ENCODE measurements around the gene MIA2. TPM values are rescaled to one million over a fixed set of nuclear protein-coding genes. Genes with fewer than 3 reads are reported as not detected.

MIA2 gene
- total RNA-seq, 1 donor from 2014 or later: 24.7 TPM

DNA sequence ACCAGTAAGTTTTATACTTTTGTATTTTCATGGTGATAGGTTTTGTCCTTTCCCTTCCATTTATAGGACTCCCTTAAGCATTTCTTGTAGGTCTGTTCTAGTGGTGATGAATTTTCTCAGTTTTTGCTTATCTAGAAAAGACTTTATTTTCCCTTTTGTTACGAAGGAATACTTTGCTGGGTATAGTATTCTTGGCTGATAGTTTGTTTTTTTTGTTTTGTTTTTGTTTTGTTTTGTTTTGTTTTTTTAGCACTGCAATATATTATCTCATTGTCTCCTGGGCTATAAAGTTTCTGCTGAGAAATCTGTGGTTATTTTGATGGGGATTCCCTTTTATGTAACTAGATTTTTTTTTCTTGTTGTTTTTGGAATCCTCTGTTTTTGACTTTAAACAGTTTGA, 130.8 kb downstream of the MIA2 start:
- H3K9me3 ChIP-seq (replicated peaks): peaks cover 28% of the 10 kb centered on the region
- peaks cover 21% of the 10 kb centered on the region for H3K4me1 ChIP-seq
- H3K27ac ChIP-seq (replicated peaks): no peak overlapping the region
- intact Hi-C loops (cut with micrococcal nuclease): no loop called here
- peaks cover 29% of the 10 kb centered on the region for H3K36me3 ChIP-seq
- H3K27me3 ChIP-seq (ENCODE audit: low read depth): no peaks in the 10 kb centered on the region
- no peak for DNase-seq
- TF ChIP-seq, protein P1, sequence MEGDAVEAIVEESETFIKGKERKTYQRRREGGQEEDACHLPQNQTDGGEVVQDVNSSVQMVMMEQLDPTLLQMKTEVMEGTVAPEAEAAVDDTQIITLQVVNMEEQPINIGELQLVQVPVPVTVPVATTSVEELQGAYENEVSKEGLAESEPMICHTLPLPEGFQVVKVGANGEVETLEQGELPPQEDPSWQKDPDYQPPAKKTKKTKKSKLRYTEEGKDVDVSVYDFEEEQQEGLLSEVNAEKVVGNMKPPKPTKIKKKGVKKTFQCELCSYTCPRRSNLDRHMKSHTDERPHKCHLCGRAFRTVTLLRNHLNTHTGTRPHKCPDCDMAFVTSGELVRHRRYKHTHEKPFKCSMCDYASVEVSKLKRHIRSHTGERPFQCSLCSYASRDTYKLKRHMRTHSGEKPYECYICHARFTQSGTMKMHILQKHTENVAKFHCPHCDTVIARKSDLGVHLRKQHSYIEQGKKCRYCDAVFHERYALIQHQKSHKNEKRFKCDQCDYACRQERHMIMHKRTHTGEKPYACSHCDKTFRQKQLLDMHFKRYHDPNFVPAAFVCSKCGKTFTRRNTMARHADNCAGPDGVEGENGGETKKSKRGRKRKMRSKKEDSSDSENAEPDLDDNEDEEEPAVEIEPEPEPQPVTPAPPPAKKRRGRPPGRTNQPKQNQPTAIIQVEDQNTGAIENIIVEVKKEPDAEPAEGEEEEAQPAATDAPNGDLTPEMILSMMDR (IDR thresholded peaks at IDR 0.05; ENCODE audit: borderline replicate concordance): no peak
- H3K4me3 ChIP-seq: no peak overlapping the region

DNA sequence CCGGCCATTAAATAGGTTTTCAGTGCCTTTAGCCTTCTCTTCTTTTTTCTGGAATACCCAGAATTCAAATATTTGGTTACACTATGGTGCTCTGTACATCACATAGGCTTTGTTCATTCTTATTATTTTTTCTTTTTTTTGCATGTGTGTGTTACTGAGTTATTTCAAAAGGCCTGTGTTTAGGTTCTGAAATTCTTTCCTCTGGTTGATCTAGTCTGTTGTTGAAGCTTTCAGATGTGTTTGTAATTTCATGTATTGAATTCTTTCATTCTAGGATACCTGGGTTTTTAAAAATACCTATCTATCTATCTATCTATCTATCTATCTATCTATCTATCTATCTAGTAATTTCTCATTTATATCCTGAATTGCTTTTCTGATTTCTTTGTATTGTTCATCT, 131.6 kb downstream of the MIA2 start:
- Histone ChIP-seq H3K4me3 (no peak overlapping the region), H3K27me3 (ENCODE audit: low read depth) (no peaks in the 10 kb centered on the region), H3K36me3 (peaks cover 33% of the 10 kb centered on the region), H3K9me3 (replicated peaks) (peaks cover 28% of the 10 kb centered on the region), H3K27ac (replicated peaks) (no peak overlapping the region), H3K4me1 (peaks cover 21% of the 10 kb centered on the region)
- DNase-seq: no peak
- TF ChIP-seq, protein P1 (IDR thresholded peaks at IDR 0.05; ENCODE audit: borderline replicate concordance): no peak
- intact Hi-C loops (cut with micrococcal nuclease): no loop called here

DNA sequence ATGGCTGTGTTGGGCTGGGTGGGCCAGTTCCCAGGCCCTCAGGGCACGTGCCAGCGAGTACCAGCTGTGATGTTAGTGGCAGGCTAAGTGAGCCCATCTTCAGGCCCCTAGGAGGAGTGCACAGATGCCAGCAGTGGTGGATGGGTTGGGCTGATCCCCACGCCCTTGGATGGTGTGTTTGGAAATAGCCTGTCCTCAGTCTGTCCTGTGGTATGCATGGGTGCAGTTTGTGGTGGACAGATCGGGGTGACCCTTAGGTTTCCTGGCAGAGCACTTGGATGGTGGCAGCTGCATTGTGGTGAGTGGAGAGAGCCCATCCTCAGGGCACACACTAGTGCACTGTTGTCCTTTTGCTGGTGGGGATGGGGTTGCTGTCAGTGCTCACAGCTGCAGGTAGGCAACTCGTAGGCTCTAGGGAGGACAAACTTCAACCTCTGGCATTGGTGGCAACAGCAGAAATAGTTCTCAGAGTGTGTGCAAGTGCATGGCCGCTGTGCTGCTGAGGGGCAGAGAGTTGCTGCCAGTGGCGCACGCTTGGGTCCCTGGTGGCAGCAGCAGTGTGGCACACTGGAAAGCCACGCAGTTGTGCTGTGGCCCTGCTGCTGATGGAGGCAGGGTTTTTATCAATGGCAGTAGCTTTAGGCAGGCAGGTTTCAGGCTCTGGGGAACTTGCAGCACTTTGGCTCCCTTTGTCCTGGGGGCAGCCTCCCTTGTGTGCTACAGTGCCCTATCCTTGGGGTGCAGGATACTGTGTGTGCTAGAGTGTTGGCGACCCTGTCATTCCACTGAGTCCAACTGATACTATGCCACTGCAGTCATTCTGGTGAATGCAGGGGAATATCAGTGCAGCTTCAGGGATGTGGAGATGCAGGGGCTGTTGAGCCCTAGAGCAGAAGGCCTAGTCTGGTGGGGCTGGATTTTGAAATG, 133.0 kb downstream of the MIA2 start:
- no peak for DNase-seq
- TF ChIP-seq, protein P1 (IDR thresholded peaks at IDR 0.05; ENCODE audit: borderline replicate concordance): no peak
- Histone ChIP-seq H3K27me3 (ENCODE audit: low read depth) (no peaks in the 10 kb centered on the region), H3K9me3 (replicated peaks) (peaks cover 28% of the 10 kb centered on the region), H3K27ac (replicated peaks) (no peak overlapping the region), H3K4me1 (peaks cover 21% of the 10 kb centered on the region), H3K4me3 (no peak overlapping the region), H3K36me3 (peaks cover 32% of the 10 kb centered on the region)
- intact Hi-C loops (cut with micrococcal nuclease): no loop called here

DNA sequence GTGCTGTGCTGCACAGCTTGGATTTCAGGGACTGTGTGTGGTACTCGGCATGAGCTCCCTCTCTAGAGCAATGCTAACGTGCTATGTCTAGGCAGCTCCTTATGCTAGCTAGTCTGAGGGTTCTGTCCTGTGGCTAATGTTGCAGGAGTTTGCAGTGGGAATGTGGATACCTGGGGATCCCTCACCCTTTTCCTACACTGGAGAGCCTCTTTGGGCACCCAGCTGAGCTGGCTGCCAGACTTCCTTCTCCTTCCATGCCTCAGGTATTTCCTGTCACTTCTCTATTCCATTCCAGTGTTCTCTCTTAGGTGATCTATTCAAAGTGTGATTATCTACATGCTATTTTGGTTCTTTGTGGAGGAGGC, 133.7 kb downstream of the MIA2 start:
- intact Hi-C loops (cut with micrococcal nuclease): no loop called here
- TF ChIP-seq, protein P1 (IDR thresholded peaks at IDR 0.05; ENCODE audit: borderline replicate concordance): no peak
- Histone ChIP-seq H3K27ac (replicated peaks) (no peak overlapping the region), H3K4me1 (peaks cover 21% of the 10 kb centered on the region), H3K4me3 (no peak overlapping the region), H3K36me3 (peaks cover 32% of the 10 kb centered on the region), H3K27me3 (ENCODE audit: low read depth) (no peaks in the 10 kb centered on the region), H3K9me3 (replicated peaks) (peaks cover 28% of the 10 kb centered on the region)
- DNase-seq: no peak

DNA sequence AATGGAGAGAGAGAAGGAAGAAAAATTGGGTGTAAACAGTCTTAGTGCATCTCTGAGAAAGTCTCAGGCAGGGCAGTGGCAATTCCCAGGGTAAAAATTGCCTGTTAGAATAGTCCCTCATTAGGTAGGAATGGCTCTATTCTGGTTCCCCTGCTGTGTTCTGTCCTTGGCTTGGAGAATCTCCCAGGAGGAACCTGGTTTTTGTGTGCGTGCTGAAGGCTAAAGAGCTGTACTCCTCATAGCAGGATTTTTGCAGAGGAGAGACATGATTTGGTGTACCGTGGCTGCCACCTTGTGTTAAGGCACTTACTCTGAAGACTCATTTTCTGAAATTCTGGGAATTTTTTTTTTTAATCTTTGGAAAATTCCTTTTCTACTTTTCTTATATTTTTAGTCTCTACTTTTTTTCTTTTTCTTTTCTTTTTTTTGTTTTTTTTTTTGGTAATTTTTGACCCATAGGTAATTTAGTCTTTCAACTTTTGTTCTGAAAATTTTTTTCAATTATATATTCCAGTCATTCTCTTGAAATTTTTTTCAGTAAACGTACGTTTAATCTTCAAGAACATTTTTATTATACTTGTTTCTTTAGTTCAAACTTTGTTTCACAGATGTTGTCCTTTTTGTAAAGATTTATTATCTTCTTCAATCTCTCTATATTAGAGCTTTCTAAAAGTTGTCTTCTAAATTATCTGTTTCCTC, 134.7 kb downstream of the MIA2 start:
- peaks cover 24% of the 10 kb centered on the region for H3K9me3 ChIP-seq (replicated peaks)
- no peaks in the 10 kb centered on the region for H3K27me3 ChIP-seq (ENCODE audit: low read depth)
- H3K27ac ChIP-seq (replicated peaks): no peak overlapping the region
- TF ChIP-seq, protein P1 (IDR thresholded peaks at IDR 0.05; ENCODE audit: borderline replicate concordance): peak; percentile 56
- intact Hi-C loops (cut with micrococcal nuclease): no loop called here
- peaks cover 21% of the 10 kb centered on the region for H3K4me1 ChIP-seq
- DNase-seq: no peak
- H3K4me3 ChIP-seq: no peak overlapping the region
- peaks cover 29% of the 10 kb centered on the region for H3K36me3 ChIP-seq
